Measurements from ENCODE around the gene GAMT. TPM values are rescaled to one million over a fixed set of nuclear protein-coding genes. Genes with fewer than 3 reads are reported as not detected.

The GAMT gene
- total RNA-seq, 1 experiment from 2014 or later, result 27.7 TPM

DNA sequence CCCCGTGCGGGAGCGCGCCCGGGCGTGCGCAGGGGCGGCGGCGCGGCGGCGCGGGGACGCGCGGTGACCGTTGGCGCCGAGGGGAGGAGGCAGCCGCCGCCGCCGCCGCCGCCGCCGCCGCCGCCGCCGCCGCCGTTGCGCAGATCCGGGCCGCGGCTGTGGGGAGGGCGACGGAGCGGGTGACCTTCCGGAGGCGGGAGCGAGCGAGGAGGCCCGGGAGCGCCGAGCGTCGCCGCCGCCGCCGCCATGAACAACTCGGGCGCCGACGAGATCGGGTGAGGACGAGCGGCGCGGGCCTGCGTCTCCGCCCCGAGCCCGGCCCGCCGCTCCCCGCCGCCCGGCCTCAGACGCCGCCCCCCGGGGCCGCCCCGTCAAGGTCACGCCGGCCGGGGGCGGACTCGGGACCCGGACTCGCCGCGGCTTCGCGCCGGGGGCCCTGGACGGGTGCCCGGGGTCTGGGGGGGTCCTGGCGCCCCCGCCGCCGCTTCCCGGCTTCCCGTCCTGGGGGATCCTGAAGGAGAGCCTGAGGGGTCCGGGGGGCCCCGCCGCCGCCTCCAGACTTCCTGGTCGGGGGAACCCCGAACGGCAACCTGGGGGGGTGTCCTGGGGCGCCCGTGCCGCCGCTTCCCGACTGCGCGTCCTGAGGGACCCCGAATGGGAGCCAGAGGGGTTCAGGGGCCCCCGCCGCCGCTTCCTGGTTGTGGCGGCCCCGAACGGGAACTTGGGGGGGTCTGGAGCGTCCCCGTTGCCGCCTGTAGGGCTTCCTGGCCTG, 6.4 kb upstream of the GAMT start, which contains the start of gene DAZAP1 (continued):
- TF ChIP-seq JAZF1 (CRISPR knock-in tag; IDR thresholded peaks at IDR 0.05), result no peak
- no peak for TF ChIP-seq ZNF317 (CRISPR knock-in tag; IDR thresholded peaks at IDR 0.05; ENCODE audit: borderline replicate concordance, low read depth)
- TF ChIP-seq, protein P1, sequence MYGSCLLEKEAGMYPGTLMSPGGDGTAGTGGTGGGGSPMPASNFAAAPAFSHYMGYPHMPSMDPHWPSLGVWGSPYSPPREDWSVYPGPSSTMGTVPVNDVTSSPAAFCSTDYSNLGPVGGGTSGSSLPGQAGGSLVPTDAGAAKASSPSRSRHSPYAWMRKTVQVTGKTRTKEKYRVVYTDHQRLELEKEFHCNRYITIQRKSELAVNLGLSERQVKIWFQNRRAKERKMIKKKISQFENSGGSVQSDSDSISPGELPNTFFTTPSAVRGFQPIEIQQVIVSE (CRISPR knock-in tag; IDR thresholded peaks at IDR 0.05; ENCODE audit: borderline replicate concordance), result no peak
- TF ChIP-seq GTF2I (CRISPR knock-in tag; conservative IDR thresholded peaks at IDR 0.05), result no peak
- TF ChIP-seq, protein P2, sequence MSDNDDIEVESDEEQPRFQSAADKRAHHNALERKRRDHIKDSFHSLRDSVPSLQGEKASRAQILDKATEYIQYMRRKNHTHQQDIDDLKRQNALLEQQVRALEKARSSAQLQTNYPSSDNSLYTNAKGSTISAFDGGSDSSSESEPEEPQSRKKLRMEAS (CRISPR knock-in tag; IDR thresholded peaks at IDR 0.05), result no peak
- no peak for TF ChIP-seq ESRRA (CRISPR knock-in tag; IDR thresholded peaks at IDR 0.05; ENCODE audit: borderline replicate concordance)
- TF ChIP-seq, protein P3, sequence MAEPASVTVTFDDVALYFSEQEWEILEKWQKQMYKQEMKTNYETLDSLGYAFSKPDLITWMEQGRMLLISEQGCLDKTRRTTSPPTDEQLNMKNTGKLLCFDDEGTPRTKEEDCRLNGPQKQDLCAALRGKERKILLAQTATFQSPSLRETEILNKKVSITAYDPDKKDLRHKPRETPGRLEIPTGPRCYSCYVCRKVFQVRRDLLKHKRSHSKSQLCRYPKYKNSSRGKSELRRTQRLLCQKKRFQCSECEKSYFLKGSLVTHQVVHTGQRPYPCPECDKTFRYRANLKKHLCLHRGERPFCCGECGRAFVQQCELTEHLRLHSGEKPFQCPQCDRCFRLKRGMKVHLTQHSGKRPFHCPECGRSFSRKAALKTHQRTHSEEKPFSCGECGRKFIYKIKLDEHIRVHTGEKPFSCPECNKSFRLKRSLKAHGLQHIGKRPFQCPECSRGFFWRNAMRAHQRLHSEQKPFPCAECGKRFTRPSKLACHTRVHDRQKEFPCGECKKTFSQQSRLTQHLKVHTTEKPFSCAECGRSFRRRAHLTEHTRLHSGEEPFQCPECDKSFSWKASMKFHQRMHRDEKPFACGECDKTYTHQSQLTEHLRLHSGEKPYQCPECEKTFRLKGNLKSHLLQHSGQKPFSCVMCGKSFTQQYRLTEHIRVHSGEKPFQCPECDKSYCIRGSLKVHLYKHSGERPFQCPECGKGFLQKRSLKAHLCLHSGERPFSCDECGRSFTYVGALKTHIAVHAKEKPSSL (CRISPR knock-in tag; conservative IDR thresholded peaks at IDR 0.05), result no peak
- no peak for TF ChIP-seq ETV6 (CRISPR knock-in tag; IDR thresholded peaks at IDR 0.05)

DNA sequence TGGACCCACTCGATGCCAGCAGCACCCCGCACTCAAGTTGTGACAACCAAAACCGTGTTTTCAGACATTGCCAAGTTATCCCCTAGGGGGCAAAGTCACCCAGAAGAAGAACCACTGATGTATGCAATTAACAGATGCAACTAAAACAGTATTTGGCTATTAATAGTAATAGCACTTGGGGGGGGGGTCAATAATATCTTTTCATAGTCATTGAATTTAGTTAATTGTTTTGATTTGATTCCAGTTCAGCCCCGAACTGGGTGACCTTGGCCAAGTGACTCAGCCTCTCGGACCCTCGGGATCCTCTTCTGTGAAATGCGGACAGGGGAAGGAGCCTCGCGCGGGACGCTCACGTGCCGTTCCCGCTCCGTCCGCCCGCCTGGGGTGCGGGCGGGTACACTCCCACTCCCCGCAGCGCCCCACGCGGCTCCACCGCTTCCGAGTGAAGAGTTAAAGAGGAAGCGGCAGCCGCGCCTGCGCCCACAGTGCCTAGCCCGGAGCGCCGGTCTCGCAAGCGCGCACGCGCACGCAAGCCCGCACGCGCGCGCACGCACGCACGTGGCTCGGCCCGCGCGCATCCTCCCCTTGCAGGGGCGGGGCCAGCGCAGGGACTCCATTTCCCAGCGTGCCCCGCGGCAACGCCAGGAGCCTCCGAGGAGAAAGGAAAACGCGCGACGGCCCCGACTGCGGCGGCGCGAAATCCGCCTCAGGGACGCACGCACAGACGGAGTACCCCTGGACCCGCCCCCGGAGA, 5.6 kb upstream of the GAMT start:
- ChIA-PET CTCF (interaction anchor here (1.4 kb wide), 1 partner anchor 43 kb away, joined by 3 read pairs; no protein-coding TSS in a partner anchor), POLR2A (no interaction called here)
- peaks cover 6% of the 10 kb centered on the region; the same call in 1 of the 2 replicates for H3K27me3 Mint-ChIP-seq (ENCODE audit: low read depth)
- H3K4me3 Mint-ChIP-seq, result peak overlapping the region; percentile 71
- peak; percentile 82 for ATAC-seq
- peaks cover 43% of the 10 kb centered on the region for H3K4me1 Mint-ChIP-seq
- DNase-seq (ENCODE audit: low spot score), result peak; percentile 99
- no peaks in the 10 kb centered on the region for H3K9me3 Mint-ChIP-seq
- H3K27ac Mint-ChIP-seq, result peak overlapping the region; percentile 96
- H3K36me3 Mint-ChIP-seq, result peaks cover 16% of the 10 kb centered on the region
- TF ChIP-seq NR2C2 (CRISPR knock-in tag; IDR thresholded peaks at IDR 0.05) (no peak), FOXK1 (CRISPR knock-in tag; IDR thresholded peaks at IDR 0.05) (peak; percentile 86), SP1 (CRISPR knock-in tag; conservative IDR thresholded peaks at IDR 0.05) (peak; percentile 100), CREM (CRISPR knock-in tag; IDR thresholded peaks at IDR 0.05) (no peak), ZNF232 (CRISPR knock-in tag; IDR thresholded peaks at IDR 0.05) (peak; percentile 38; the same call in 1 of the 2 replicates), ESRRA (CRISPR knock-in tag; IDR thresholded peaks at IDR 0.05; ENCODE audit: borderline replicate concordance) (0 out of 2 replicates have a peak, but pooled peaks have one; percentile 58), MXD4 (CRISPR knock-in tag; IDR thresholded peaks at IDR 0.05; ENCODE audit: borderline replicate concordance) (no peak), ZNF416 (CRISPR knock-in tag; IDR thresholded peaks at IDR 0.05) (0 out of 2 replicates have a peak, but pooled peaks have one; percentile 76)
- TF ChIP-seq, protein P4, sequence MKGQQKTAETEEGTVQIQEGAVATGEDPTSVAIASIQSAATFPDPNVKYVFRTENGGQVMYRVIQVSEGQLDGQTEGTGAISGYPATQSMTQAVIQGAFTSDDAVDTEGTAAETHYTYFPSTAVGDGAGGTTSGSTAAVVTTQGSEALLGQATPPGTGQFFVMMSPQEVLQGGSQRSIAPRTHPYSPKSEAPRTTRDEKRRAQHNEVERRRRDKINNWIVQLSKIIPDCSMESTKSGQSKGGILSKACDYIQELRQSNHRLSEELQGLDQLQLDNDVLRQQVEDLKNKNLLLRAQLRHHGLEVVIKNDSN (CRISPR knock-in tag; IDR thresholded peaks at IDR 0.05), result peak; percentile 74; the same call in 1 of the 2 replicates
- TF ChIP-seq, protein P5, sequence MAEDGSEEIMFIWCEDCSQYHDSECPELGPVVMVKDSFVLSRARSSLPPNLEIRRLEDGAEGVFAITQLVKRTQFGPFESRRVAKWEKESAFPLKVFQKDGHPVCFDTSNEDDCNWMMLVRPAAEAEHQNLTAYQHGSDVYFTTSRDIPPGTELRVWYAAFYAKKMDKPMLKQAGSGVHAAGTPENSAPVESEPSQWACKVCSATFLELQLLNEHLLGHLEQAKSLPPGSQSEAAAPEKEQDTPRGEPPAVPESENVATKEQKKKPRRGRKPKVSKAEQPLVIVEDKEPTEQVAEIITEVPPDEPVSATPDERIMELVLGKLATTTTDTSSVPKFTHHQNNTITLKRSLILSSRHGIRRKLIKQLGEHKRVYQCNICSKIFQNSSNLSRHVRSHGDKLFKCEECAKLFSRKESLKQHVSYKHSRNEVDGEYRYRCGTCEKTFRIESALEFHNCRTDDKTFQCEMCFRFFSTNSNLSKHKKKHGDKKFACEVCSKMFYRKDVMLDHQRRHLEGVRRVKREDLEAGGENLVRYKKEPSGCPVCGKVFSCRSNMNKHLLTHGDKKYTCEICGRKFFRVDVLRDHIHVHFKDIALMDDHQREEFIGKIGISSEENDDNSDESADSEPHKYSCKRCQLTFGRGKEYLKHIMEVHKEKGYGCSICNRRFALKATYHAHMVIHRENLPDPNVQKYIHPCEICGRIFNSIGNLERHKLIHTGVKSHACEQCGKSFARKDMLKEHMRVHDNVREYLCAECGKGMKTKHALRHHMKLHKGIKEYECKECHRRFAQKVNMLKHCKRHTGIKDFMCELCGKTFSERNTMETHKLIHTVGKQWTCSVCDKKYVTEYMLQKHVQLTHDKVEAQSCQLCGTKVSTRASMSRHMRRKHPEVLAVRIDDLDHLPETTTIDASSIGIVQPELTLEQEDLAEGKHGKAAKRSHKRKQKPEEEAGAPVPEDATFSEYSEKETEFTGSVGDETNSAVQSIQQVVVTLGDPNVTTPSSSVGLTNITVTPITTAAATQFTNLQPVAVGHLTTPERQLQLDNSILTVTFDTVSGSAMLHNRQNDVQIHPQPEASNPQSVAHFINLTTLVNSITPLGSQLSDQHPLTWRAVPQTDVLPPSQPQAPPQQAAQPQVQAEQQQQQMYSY (CRISPR knock-in tag; IDR thresholded peaks at IDR 0.05), result 0 out of 2 replicates have a peak, but pooled peaks have one; percentile 15
- TF ChIP-seq, protein P6, sequence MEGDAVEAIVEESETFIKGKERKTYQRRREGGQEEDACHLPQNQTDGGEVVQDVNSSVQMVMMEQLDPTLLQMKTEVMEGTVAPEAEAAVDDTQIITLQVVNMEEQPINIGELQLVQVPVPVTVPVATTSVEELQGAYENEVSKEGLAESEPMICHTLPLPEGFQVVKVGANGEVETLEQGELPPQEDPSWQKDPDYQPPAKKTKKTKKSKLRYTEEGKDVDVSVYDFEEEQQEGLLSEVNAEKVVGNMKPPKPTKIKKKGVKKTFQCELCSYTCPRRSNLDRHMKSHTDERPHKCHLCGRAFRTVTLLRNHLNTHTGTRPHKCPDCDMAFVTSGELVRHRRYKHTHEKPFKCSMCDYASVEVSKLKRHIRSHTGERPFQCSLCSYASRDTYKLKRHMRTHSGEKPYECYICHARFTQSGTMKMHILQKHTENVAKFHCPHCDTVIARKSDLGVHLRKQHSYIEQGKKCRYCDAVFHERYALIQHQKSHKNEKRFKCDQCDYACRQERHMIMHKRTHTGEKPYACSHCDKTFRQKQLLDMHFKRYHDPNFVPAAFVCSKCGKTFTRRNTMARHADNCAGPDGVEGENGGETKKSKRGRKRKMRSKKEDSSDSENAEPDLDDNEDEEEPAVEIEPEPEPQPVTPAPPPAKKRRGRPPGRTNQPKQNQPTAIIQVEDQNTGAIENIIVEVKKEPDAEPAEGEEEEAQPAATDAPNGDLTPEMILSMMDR (IDR thresholded peaks at IDR 0.05), result 0 out of 2 replicates have a peak, but pooled peaks have one; percentile 13
- TF ChIP-seq, protein P7, sequence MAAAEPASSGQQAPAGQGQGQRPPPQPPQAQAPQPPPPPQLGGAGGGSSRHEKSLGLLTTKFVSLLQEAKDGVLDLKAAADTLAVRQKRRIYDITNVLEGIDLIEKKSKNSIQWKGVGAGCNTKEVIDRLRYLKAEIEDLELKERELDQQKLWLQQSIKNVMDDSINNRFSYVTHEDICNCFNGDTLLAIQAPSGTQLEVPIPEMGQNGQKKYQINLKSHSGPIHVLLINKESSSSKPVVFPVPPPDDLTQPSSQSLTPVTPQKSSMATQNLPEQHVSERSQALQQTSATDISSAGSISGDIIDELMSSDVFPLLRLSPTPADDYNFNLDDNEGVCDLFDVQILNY (CRISPR knock-in tag; IDR thresholded peaks at IDR 0.05), result peak; percentile 81
- TF ChIP-seq, protein P8, sequence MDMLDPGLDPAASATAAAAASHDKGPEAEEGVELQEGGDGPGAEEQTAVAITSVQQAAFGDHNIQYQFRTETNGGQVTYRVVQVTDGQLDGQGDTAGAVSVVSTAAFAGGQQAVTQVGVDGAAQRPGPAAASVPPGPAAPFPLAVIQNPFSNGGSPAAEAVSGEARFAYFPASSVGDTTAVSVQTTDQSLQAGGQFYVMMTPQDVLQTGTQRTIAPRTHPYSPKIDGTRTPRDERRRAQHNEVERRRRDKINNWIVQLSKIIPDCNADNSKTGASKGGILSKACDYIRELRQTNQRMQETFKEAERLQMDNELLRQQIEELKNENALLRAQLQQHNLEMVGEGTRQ (CRISPR knock-in tag; IDR thresholded peaks at IDR 0.05), result peak; percentile 92
